WTC11 (cell line): ENCODE results near the gene GTF3C6. TPM values are rescaled to one million over a fixed set of nuclear protein-coding genes. Genes with fewer than 3 reads are reported as not detected.

Experiments
- ATAC-seq: fragments of 200-7000 bp; cut with Tn5 transposase; 2 replicates; pipeline ENCODE4 v1.10.0; 2021; ENCODE audit warnings: mild to moderate bottlenecking, moderate library complexity
- CTCF ChIA-PET: fragments of 300-600 bp; sonication (Branson Sonifier 250); formaldehyde crosslinking; loops from one replicate; lab custom pipeline; 2021; ENCODE audit warnings: antibody characterized with exemption; lab: Charles Lee
- POLR2A ChIA-PET: fragments of 350-600 bp; sonication (Branson Sonifier 250); formaldehyde crosslinking; loops from one replicate; lab custom pipeline; 2021; ENCODE audit warnings: antibody characterized with exemption; lab: Charles Lee
- DNase-seq: peaks from one replicate; pipeline ENCODE4 v3.0.0; 2021; ENCODE audit warnings: low spot score
- H3K27ac Mint-ChIP-seq: 2 replicates; pipeline ENCODE4 v1.8.0; 2021; ENCODE audit warnings: mixed read lengths
- H3K27me3 Mint-ChIP-seq: 2 replicates; pipeline ENCODE4 v1.8.0; 2021; ENCODE audit warnings: low read depth, mild to moderate bottlenecking, moderate library complexity, mixed read lengths
- H3K36me3 Mint-ChIP-seq: 2 replicates; pipeline ENCODE4 v1.8.0; 2021; ENCODE audit warnings: mixed read lengths
- H3K4me1 Mint-ChIP-seq: 2 replicates; pipeline ENCODE4 v1.8.0; 2022; ENCODE audit warnings: mixed read lengths
- H3K4me3 Mint-ChIP-seq: 2 replicates; pipeline ENCODE4 v1.8.0; 2021; ENCODE audit warnings: mild to moderate bottlenecking, moderate library complexity, mixed read lengths
- H3K9me3 Mint-ChIP-seq: 2 replicates; pipeline ENCODE4 v1.8.0; 2021; ENCODE audit warnings: mixed read lengths
- CREB1 ChIP-seq: sonication (generic); formaldehyde crosslinking; IDR thresholded peaks from 2 replicates; pipeline ENCODE4 v1.8.0; 2023; ENCODE audit warnings: mild to moderate bottlenecking, missing genetic modification reagents
- EMX1 ChIP-seq: fragments of 250-450 bp; sonication (Bioruptor Pico); IDR thresholded peaks from 2 replicates; pipeline ENCODE4 v1.8.0; 2021; ENCODE audit warnings: mild to moderate bottlenecking
- FOXJ3 ChIP-seq: sonication (generic); formaldehyde crosslinking; IDR thresholded peaks from 2 replicates; pipeline ENCODE4 v1.9.0; 2021; ENCODE audit warnings: missing genetic modification reagents, mild to moderate bottlenecking, borderline replicate concordance
- NFATC4 ChIP-seq: fragments of 250-450 bp; sonication (Bioruptor Pico); IDR thresholded peaks from 2 replicates; pipeline ENCODE4 v1.9.0; 2021; ENCODE audit warnings: mild to moderate bottlenecking
- NR2C2 ChIP-seq: sonication (generic); formaldehyde crosslinking; IDR thresholded peaks from 2 replicates; pipeline ENCODE4 v1.8.0; 2022; ENCODE audit warnings: mild to moderate bottlenecking, missing genetic modification reagents
- NR3C1 ChIP-seq: sonication (generic); formaldehyde crosslinking; conservative IDR thresholded peaks from 2 replicates; pipeline ENCODE4 v1.8.1; 2023; ENCODE audit warnings: low read depth, mild to moderate bottlenecking, missing genetic modification reagents
- RELA ChIP-seq: sonication (generic); formaldehyde crosslinking; IDR thresholded peaks from 2 replicates; pipeline ENCODE4 v1.8.1; 2022; ENCODE audit warnings: missing genetic modification reagents, mild to moderate bottlenecking, borderline replicate concordance
- ZNF263 ChIP-seq: sonication (generic); formaldehyde crosslinking; IDR thresholded peaks from 2 replicates; pipeline ENCODE4 v1.8.1; 2022; ENCODE audit warnings: low read depth, mild to moderate bottlenecking, moderate library complexity, missing genetic modification reagents
- ZNF317 ChIP-seq: sonication (generic); formaldehyde crosslinking; IDR thresholded peaks from 2 replicates; pipeline ENCODE4 v1.8.1; 2023; ENCODE audit warnings: low read depth, mild to moderate bottlenecking, moderate library complexity, missing genetic modification reagents, borderline replicate concordance
- total RNA-seq: library from RNA; stranded (reverse); gene quantifications from 3 replicates; pipeline ENCODE4 v1.2.3, GENCODE V29; 2021
- TF ChIP-seq, protein P1 (sequence below): sonication (generic); formaldehyde crosslinking; IDR thresholded peaks from 2 replicates; pipeline ENCODE4 v1.8.1; 2022; ENCODE audit warnings: missing genetic modification reagents, borderline replicate concordance
- TF ChIP-seq, protein P2 (sequence below): sonication (generic); formaldehyde crosslinking; IDR thresholded peaks from 2 replicates; pipeline ENCODE4 v1.8.0; 2022; ENCODE audit warnings: missing genetic modification reagents
- TF ChIP-seq, protein P3 (sequence below): fragments of 250-450 bp; sonication (Bioruptor Pico); IDR thresholded peaks from 2 replicates; pipeline ENCODE4 v2.1.2; 2022; ENCODE audit warnings: mild to moderate bottlenecking, moderate library complexity
- TF ChIP-seq, protein P4 (sequence below): sonication (generic); formaldehyde crosslinking; IDR thresholded peaks from 2 replicates; pipeline ENCODE4 v1.8.0; 2022; ENCODE audit warnings: mild to moderate bottlenecking, missing genetic modification reagents

Gene GTF3C6
- total RNA-seq, 1 experiment from 2014 or later: 69.0 TPM

DNA sequence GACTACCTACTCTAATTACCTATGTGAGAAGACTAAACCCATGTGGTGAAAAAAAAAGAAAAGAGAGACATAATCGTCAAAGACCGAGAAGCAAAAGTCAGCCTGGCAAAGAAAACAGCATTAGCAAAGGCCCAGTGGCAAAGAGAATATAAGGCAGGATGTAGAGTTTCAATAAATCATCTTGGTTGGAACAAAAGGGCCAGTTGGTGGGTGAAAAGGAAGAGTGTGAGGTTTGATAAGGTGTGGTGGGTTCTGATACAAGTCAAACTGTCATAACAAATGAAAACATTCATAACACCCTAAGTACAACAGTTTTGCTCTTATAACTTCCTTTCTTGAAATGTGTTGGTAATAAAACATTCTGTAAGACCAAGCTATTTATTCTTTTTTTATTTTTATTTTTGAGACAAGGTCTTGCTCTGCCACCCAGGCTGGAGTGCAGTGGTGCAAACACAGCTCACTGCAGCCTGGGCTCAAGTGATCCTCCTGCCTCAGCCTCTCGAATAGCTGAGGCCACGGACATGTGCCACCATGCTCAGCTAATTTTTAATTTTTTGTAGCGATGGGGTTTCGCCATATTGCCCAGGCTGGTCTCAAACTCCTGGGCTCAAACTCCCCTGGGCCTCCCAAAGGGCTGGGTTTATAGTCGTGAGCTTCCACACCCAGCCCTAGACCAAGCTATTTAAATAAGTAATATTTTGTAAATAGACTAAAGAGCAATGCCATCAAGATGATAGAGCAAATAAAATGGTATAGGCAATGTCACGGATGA, 18.9 kb upstream of the GTF3C6 start:
- POLR2A ChIA-PET: no interaction called here
- H3K27me3 Mint-ChIP-seq: no peaks in the 10 kb centered on the region
- no peak overlapping the region for H3K27ac Mint-ChIP-seq
- no peaks in the 10 kb centered on the region for H3K36me3 Mint-ChIP-seq
- no peak overlapping the region for H3K4me3 Mint-ChIP-seq
- H3K4me1 Mint-ChIP-seq: no peaks in the 10 kb centered on the region
- CTCF ChIA-PET: no interaction called here
- H3K9me3 Mint-ChIP-seq: no peaks in the 10 kb centered on the region
- TF ChIP-seq, protein P1, sequence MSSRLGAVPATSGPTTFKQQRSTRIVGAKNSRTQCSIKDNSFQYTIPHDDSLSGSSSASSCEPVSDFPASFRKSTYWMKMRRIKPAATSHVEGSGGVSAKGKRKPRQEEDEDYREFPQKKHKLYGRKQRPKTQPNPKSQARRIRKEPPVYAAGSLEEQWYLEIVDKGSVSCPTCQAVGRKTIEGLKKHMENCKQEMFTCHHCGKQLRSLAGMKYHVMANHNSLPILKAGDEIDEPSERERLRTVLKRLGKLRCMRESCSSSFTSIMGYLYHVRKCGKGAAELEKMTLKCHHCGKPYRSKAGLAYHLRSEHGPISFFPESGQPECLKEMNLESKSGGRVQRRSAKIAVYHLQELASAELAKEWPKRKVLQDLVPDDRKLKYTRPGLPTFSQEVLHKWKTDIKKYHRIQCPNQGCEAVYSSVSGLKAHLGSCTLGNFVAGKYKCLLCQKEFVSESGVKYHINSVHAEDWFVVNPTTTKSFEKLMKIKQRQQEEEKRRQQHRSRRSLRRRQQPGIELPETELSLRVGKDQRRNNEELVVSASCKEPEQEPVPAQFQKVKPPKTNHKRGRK: no peak
- TF ChIP-seq, all 79 proteins: peak for 0
- ATAC-seq (no peak), DNase-seq (no peak)

DNA sequence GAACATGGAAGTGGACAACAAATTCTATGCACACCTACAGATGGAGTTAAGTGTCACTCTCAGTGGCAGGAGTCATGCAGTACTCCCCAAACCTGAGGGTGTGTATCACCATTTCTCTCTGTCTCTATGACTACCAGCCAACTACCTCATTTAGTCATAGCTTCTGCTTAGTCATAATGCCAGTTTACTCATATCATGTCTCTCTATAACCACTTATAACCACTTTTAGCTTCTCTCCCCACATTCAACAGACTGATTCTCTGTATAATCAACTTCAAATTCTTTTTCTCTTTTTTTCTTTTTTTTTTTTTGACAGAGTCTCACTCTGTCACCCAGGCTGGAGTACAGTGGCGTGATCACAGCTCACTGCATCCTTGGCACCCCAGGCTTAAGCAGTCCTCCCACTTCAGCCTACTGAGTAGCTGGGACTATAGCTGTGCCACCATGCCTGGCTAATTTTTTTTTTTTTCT, 13.8 kb upstream of the GTF3C6 start:
- Mint-ChIP-seq H3K9me3 (no peaks in the 10 kb centered on the region), H3K27me3 (no peaks in the 10 kb centered on the region), H3K36me3 (no peaks in the 10 kb centered on the region), H3K4me1 (no peaks in the 10 kb centered on the region), H3K27ac (no peak overlapping the region), H3K4me3 (no peak overlapping the region)
- ChIA-PET POLR2A (interaction anchor here (0.8 kb wide), 1 partner anchor 24 kb away, joined by 4 read pairs; no protein-coding TSS in a partner anchor), CTCF (interaction anchor here (1.5 kb wide), 1 partner anchor 267 kb away, joined by 4 read pairs; no protein-coding TSS in a partner anchor)
- TF ChIP-seq CREB1 (CRISPR knock-in tag) (no peak), NFATC4 (CRISPR knock-in tag) (no peak), EMX1 (CRISPR knock-in tag) (no peak), ZNF263 (CRISPR knock-in tag) (no peak)
- DNase-seq (no peak), ATAC-seq (no peak)

DNA sequence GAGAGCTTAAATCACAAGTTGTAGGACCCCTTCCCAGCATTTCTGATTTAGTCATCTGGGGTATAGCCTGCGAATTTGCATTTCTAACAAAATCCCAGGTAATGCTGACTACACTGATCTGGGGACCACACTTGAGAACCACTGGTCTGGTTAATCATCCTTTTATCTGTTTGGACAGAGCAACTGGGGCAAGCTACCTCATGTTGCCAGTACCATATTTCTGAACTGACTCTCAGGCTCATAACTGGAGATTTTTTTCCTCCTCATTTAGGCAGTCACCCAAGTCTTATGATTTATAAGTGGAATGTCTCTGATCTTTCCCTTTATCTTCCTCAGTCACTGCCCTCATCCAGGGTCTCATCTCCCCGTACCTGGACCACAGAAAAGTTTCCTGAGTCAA, 12.0 kb upstream of the GTF3C6 start:
- Mint-ChIP-seq H3K27ac (no peak overlapping the region), H3K36me3 (no peaks in the 10 kb centered on the region), H3K4me3 (no peak overlapping the region), H3K27me3 (no peaks in the 10 kb centered on the region), H3K4me1 (no peaks in the 10 kb centered on the region), H3K9me3 (no peaks in the 10 kb centered on the region)
- TF ChIP-seq FOXJ3 (CRISPR knock-in tag) (no peak), NR2C2 (no peak), ZNF317 (no peak), NR3C1 (CRISPR knock-in tag) (no peak), RELA (CRISPR knock-in tag) (no peak)
- TF ChIP-seq, protein P1: no peak
- TF ChIP-seq, protein P2, sequence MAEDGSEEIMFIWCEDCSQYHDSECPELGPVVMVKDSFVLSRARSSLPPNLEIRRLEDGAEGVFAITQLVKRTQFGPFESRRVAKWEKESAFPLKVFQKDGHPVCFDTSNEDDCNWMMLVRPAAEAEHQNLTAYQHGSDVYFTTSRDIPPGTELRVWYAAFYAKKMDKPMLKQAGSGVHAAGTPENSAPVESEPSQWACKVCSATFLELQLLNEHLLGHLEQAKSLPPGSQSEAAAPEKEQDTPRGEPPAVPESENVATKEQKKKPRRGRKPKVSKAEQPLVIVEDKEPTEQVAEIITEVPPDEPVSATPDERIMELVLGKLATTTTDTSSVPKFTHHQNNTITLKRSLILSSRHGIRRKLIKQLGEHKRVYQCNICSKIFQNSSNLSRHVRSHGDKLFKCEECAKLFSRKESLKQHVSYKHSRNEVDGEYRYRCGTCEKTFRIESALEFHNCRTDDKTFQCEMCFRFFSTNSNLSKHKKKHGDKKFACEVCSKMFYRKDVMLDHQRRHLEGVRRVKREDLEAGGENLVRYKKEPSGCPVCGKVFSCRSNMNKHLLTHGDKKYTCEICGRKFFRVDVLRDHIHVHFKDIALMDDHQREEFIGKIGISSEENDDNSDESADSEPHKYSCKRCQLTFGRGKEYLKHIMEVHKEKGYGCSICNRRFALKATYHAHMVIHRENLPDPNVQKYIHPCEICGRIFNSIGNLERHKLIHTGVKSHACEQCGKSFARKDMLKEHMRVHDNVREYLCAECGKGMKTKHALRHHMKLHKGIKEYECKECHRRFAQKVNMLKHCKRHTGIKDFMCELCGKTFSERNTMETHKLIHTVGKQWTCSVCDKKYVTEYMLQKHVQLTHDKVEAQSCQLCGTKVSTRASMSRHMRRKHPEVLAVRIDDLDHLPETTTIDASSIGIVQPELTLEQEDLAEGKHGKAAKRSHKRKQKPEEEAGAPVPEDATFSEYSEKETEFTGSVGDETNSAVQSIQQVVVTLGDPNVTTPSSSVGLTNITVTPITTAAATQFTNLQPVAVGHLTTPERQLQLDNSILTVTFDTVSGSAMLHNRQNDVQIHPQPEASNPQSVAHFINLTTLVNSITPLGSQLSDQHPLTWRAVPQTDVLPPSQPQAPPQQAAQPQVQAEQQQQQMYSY (CRISPR knock-in tag): no peak
- TF ChIP-seq, protein P3, sequence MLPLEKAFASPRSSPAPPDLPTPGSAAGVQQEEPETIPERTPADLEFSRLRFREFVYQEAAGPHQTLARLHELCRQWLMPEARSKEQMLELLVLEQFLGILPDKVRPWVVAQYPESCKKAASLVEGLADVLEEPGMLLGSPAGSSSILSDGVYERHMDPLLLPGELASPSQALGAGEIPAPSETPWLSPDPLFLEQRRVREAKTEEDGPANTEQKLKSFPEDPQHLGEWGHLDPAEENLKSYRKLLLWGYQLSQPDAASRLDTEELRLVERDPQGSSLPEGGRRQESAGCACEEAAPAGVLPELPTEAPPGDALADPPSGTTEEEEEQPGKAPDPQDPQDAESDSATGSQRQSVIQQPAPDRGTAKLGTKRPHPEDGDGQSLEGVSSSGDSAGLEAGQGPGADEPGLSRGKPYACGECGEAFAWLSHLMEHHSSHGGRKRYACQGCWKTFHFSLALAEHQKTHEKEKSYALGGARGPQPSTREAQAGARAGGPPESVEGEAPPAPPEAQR (CRISPR knock-in tag): no peak
- TF ChIP-seq, protein P4, sequence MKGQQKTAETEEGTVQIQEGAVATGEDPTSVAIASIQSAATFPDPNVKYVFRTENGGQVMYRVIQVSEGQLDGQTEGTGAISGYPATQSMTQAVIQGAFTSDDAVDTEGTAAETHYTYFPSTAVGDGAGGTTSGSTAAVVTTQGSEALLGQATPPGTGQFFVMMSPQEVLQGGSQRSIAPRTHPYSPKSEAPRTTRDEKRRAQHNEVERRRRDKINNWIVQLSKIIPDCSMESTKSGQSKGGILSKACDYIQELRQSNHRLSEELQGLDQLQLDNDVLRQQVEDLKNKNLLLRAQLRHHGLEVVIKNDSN (CRISPR knock-in tag): no peak
- DNase-seq: no peak
- ATAC-seq: no peak
- ChIA-PET CTCF (no interaction called here), POLR2A (no interaction called here)
